ENCODE data around the gene STK32C.

DNA sequence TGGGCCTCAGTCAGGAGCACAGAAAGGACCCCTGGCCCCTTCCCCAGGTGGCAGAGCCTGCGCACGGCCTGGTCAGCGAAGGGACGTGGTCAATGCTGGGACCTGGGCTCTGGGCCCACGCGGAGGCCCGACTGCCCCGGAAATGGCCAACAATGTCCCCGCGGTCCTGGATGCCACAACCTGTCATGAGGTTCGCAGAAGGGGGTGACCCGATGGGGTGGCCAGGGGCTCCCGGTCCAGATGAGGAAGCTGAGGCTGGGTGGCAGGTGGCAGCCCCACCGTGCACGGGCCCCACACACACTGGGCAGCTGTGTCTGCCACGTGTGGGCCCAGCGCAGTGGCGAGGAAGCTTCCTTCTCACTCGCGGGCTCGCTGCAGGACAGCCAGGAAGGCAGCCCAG is 71.6 kb downstream of the STK32C start:
- TF ChIP-seq SIN3A (IDR thresholded peaks at IDR 0.05; ENCODE audit: borderline replicate concordance, insufficient read depth, low read length) (no peak), POLR2AphosphoS5 (IDR thresholded peaks at IDR 0.05; ENCODE audit: low read depth, low read length) (no peak)

Measured in PFSK-1 (cell line).